Keratinocyte (primary cell): Measurements from ENCODE around the gene PEX1.

Source experiments
- CTCF ChIP-seq, 3 experiments: IDR thresholded peaks in 1 of 3; conservative IDR thresholded peaks in 1 of 3; optimal IDR thresholded peaks in 1 of 3; 2 replicates in 2 of 3; 3 replicates in 1 of 3; pipeline versions ENCODE3 to v1.5.1; 2011; ENCODE audit warnings: low read length in 3 of 3, mild to moderate bottlenecking in 3 of 3, moderate library complexity in 2 of 3, control low read depth in 1 of 3, inconsistent platforms in 1 of 3; ENCODE audit not compliant: insufficient read depth in 2 of 3; ENCODE audit errors: extremely low read depth in 1 of 3
- EZH2 ChIP-seq: IDR thresholded peaks from one replicate; pipeline ENCODE4 v1.6.1; 2012; ENCODE audit warnings: inconsistent platforms, mild to moderate bottlenecking, low read length, moderate library complexity

GRCh38 chr7:92563345-92563744, 35.0 kb upstream of the PEX1 start:
- TF ChIP-seq CTCF (optimal IDR thresholded peaks at IDR 0.05 in 1 of 3, IDR thresholded peaks at IDR 0.05 in 1 of 3, conservative IDR thresholded peaks at IDR 0.05 in 1 of 3; ENCODE audit: extremely low read depth in 1 of 3, insufficient read depth in 2 of 3, low read length in 3 of 3): no peak
- TF ChIP-seq EZH2: no peak
